Heart left ventricle (tissue), 13 donors: Measurements from ENCODE around the gene WFS1.

Source experiments
- CTCF ChIP-seq, 12 donors: fragments of 200-600 bp; sonication (generic) in 4 of 12; IDR thresholded peaks; one replicate each; pipeline versions ENCODE4 v1.5.0 to v1.8.0; 2018 to 2022; ENCODE audit warnings: antibody characterized with exemption in 12 of 12, mild to moderate bottlenecking in 5 of 12
- POLR2A ChIP-seq, 2 donors: fragments of 450-650 bp; IDR thresholded peaks; one replicate each; pipeline ENCODE4 v1.6.1; 2017; ENCODE audit warnings: antibody characterized with exemption in 2 of 2, mild to moderate bottlenecking in 2 of 2, moderate library complexity in 2 of 2
- donor health status: ischemic (EF 13 %, LVEDD 7.1; RV severe dilation, severe dysfunction).
- donor health status: DM: no; HTN: yes; CAD: no.
- donor health status: DM: no; HTN: no; CAD: no.
- donor health status: ischemic (EF 25% LVEDD 6.9; RV normal size, moderate dysfunction).
- donor health status: ischemic (EF 25% LVEDD 5.7; RV mildly dilated, moderate dysfunction).
- donor health status: ischemic (EF 35%, LVEDD 5.7; RV mildly dilated, moderate dysfunction).
- donor health status: nonischemic (EF 11% LVEDD 7.7; RV severe dilation, severe dysfunction).
- donor health status: DM: yes; HTN: yes; CAD: no.
- donor health status: PGD.
- donor health status: ischemic (EF 29% LVEDD 5.4; RV normal size, mild dysfunction).
- donor health status: nonischemic (EF 23%, LVEDD 6.1; RV moderate dilation, normal function).

GRCh38 chr4:6230502-6230785, 39.2 kb upstream of the WFS1 start:
- TF ChIP-seq CTCF (IDR thresholded peaks at IDR 0.05) (no peak), POLR2A (IDR thresholded peaks at IDR 0.05) (no peak)
